HEK293 (cell line): ENCODE measurements around the gene SAP25.
A peak's percentile ranks its signal among the peaks of the same experiment; 100 is the strongest.

Experiments
- CTCF ChIA-PET: fragments of 350-600 bp; formaldehyde crosslinking; extraction: SDS; loops from one replicate; lab custom pipeline; 2021; ENCODE audit warnings: antibody characterized with exemption; lab: Yijun Ruan, JAX
- POLR2A ChIA-PET: fragments of 300-600 bp; formaldehyde crosslinking; extraction: SDS; loops from one replicate; lab custom pipeline; 2020; ENCODE audit warnings: antibody characterized with exemption, inconsistent platforms; lab: Yijun Ruan, JAX
- H3K27ac ChIP-seq: fragments of 200-500 bp; sonication (Bioruptor generic); 2 replicates; pipeline ENCODE4 v1.5.1; 2014; ENCODE audit warnings: low read depth, low read length, control low read depth, inconsistent platforms; ENCODE audit errors: extremely low read depth
- H3K36me3 ChIP-seq, 2 experiments: fragments of 200-500 bp in 1 of 2; sonication (Bioruptor generic) in 1 of 2; 1 replicate in 1 of 2; 2 replicates in 1 of 2; pipeline ENCODE4 v1.5.1; 2014 to 2017; ENCODE audit warnings: inconsistent platforms in 2 of 2, low read length in 2 of 2; ENCODE audit not compliant: control insufficient read depth in 2 of 2, insufficient read depth in 1 of 2
- H3K4me1 ChIP-seq: fragments of 200-500 bp; sonication (Bioruptor generic); 2 replicates; pipeline ENCODE4 v1.5.1; 2014; ENCODE audit warnings: mild to moderate bottlenecking, low read length, inconsistent platforms; ENCODE audit not compliant: control insufficient read depth, insufficient read depth
- H3K4me3 ChIP-seq: 2 replicates; pipeline ENCODE4 v1.5.1; 2011; ENCODE audit warnings: low read depth, mild to moderate bottlenecking, control low read depth, low read length, moderate library complexity
- H3K9me3 ChIP-seq: fragments of 200-500 bp; sonication (Bioruptor generic); 2 replicates; pipeline ENCODE4 v1.5.1; 2014; ENCODE audit warnings: low read depth, low read length, inconsistent platforms; ENCODE audit not compliant: control insufficient read depth, insufficient read depth
- IKZF3 ChIP-seq: fragments of 450-650 bp; IDR thresholded peaks from 2 replicates; pipeline ENCODE4 v1.5.0; 2018; ENCODE audit warnings: missing biosample characterization, mild to moderate bottlenecking, missing genetic modification characterization, moderate library complexity
- KLF9 ChIP-seq: fragments of 450-650 bp; formaldehyde crosslinking; IDR thresholded peaks from 2 replicates; pipeline ENCODE4 v1.5.1; 2016; ENCODE audit warnings: missing biosample characterization, missing genetic modification characterization, low read depth
- TCF7L2 ChIP-seq: IDR thresholded peaks from 2 replicates; pipeline ENCODE4 v1.6.1; 2011; ENCODE audit warnings: low read depth, mild to moderate bottlenecking, inconsistent platforms, low read length, moderate library complexity, borderline replicate concordance
- ZBTB7A ChIP-seq: fragments of 450-650 bp; formaldehyde crosslinking; IDR thresholded peaks from 2 replicates; pipeline ENCODE4 v1.5.1; 2016; ENCODE audit warnings: low read depth, missing biosample characterization, missing genetic modification characterization
- ZBTB8A ChIP-seq: fragments of 450-650 bp; formaldehyde crosslinking; IDR thresholded peaks from 2 replicates; pipeline ENCODE4 v1.5.1; 2016; ENCODE audit warnings: missing biosample characterization, missing genetic modification characterization
- ZFP3 ChIP-seq: fragments of 450-650 bp; formaldehyde crosslinking; IDR thresholded peaks from 2 replicates; pipeline ENCODE4 v1.5.1; 2016; ENCODE audit warnings: low read depth, missing biosample characterization, missing genetic modification characterization
- ZIC2 ChIP-seq: fragments of 450-650 bp; formaldehyde crosslinking; IDR thresholded peaks from 2 replicates; pipeline ENCODE4 v1.5.1; 2016; ENCODE audit warnings: missing biosample characterization, missing genetic modification characterization
- ZNF24 ChIP-seq: fragments of 450-650 bp; formaldehyde crosslinking; IDR thresholded peaks from 2 replicates; pipeline ENCODE4 v1.5.1; 2016; ENCODE audit warnings: missing biosample characterization, missing genetic modification characterization
- ZNF292 ChIP-seq: fragments of 450-650 bp; formaldehyde crosslinking; IDR thresholded peaks from 2 replicates; pipeline ENCODE4 v1.5.1; 2016; ENCODE audit warnings: low read depth, missing biosample characterization, missing genetic modification characterization, borderline replicate concordance
- ZNF394 ChIP-seq: fragments of 450-650 bp; formaldehyde crosslinking; IDR thresholded peaks from 2 replicates; pipeline ENCODE4 v1.5.1; 2016; ENCODE audit warnings: missing biosample characterization, missing genetic modification characterization, mild to moderate bottlenecking, moderate library complexity, borderline replicate concordance
- ZNF433 ChIP-seq: fragments of 450-650 bp; formaldehyde crosslinking; IDR thresholded peaks from 2 replicates; pipeline ENCODE4 v1.5.1; 2016; ENCODE audit warnings: missing biosample characterization, missing genetic modification characterization, low read depth
- ZNF501 ChIP-seq: fragments of 450-650 bp; formaldehyde crosslinking; IDR thresholded peaks from 2 replicates; pipeline ENCODE4 v1.5.1; 2016; ENCODE audit warnings: missing biosample characterization, missing genetic modification characterization
- ZNF560 ChIP-seq: fragments of 450-650 bp; formaldehyde crosslinking; IDR thresholded peaks from 2 replicates; pipeline ENCODE4 v1.5.1; 2017; ENCODE audit warnings: missing biosample characterization, missing genetic modification characterization, borderline replicate concordance
- ZNF585B ChIP-seq: fragments of 450-650 bp; formaldehyde crosslinking; IDR thresholded peaks from 2 replicates; pipeline ENCODE4 v1.5.1; 2016; ENCODE audit warnings: missing biosample characterization, missing genetic modification characterization
- ZNF658 ChIP-seq: fragments of 450-650 bp; formaldehyde crosslinking; IDR thresholded peaks from 2 replicates; pipeline ENCODE4; 2016; ENCODE audit warnings: missing biosample characterization, missing genetic modification characterization
- ZNF677 ChIP-seq: fragments of 450-650 bp; IDR thresholded peaks from 2 replicates; pipeline ENCODE4 v1.5.0; 2018; ENCODE audit warnings: missing biosample characterization, mild to moderate bottlenecking, missing genetic modification characterization, moderate library complexity
- ZNF777 ChIP-seq: fragments of 450-650 bp; formaldehyde crosslinking; IDR thresholded peaks from 2 replicates; pipeline ENCODE4 v1.5.1; 2017; ENCODE audit warnings: missing biosample characterization, missing genetic modification characterization, borderline replicate concordance
- TF ChIP-seq, protein P1 (sequence below): fragments of 450-650 bp; formaldehyde crosslinking; IDR thresholded peaks from 2 replicates; pipeline ENCODE4 v1.5.1; 2016; ENCODE audit warnings: missing biosample characterization, missing genetic modification characterization
- TF ChIP-seq, protein P2 (sequence below): fragments of 450-650 bp; formaldehyde crosslinking; IDR thresholded peaks from 2 replicates; pipeline ENCODE4 v1.5.1; 2017; ENCODE audit warnings: missing biosample characterization, missing genetic modification characterization
- TF ChIP-seq, protein P3 (sequence below): fragments of 450-650 bp; formaldehyde crosslinking; IDR thresholded peaks from 2 replicates; pipeline ENCODE4 v1.5.1; 2017; ENCODE audit warnings: missing biosample characterization, missing genetic modification characterization
- TF ChIP-seq, protein P4 (sequence below): fragments of 450-650 bp; formaldehyde crosslinking; IDR thresholded peaks from 2 replicates; pipeline ENCODE4 v1.5.1; 2016; ENCODE audit warnings: missing biosample characterization, missing genetic modification characterization

SAP25 gene

DNA sequence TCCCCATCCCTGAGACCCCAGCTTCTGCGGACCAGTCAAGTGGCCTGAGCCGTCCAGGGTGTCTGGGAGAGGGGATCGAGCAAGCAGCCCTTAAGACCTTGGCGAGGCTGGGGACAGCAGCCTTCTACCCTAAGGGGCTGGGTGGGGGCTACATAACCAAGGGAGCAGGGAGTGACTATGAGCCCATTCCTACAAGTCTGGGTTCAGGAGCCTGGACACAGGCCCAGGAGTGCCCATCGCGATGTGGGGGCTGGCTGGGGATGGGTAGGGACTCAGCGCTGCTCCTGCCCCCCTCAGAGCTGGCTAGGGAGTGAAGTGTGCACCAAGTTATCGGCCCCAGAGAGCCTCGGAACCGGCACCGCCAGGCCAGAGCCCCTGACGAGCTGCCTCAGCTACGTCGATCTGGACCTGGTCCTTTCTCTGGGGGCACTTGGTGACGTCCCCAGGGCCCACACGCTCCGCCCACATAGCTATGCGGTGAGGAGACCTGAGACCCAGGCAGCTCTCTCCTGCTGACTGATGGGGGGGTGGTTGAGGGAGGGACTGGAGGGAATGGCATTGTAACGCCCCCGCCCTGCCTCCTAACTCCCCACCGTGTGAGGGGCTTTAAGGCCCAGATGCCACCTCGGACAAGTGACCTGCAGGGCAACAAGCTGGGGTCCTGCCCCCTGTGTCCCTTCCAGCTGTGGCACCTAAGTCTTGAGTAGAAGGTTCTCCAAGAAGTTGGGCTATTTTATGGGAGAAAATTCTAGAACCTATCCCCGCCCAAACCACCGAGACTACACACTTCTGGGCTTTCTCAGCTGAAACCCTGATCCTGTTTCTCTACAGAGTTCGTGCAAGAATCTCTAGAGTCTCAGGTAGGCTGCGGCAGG lies 2.5 kb downstream of the SAP25 start (continued):
- TF ChIP-seq ZNF292 (tag by site-specific recombination): no peak
- TF ChIP-seq ZIC2 (tag by site-specific recombination): peak; percentile 48

DNA sequence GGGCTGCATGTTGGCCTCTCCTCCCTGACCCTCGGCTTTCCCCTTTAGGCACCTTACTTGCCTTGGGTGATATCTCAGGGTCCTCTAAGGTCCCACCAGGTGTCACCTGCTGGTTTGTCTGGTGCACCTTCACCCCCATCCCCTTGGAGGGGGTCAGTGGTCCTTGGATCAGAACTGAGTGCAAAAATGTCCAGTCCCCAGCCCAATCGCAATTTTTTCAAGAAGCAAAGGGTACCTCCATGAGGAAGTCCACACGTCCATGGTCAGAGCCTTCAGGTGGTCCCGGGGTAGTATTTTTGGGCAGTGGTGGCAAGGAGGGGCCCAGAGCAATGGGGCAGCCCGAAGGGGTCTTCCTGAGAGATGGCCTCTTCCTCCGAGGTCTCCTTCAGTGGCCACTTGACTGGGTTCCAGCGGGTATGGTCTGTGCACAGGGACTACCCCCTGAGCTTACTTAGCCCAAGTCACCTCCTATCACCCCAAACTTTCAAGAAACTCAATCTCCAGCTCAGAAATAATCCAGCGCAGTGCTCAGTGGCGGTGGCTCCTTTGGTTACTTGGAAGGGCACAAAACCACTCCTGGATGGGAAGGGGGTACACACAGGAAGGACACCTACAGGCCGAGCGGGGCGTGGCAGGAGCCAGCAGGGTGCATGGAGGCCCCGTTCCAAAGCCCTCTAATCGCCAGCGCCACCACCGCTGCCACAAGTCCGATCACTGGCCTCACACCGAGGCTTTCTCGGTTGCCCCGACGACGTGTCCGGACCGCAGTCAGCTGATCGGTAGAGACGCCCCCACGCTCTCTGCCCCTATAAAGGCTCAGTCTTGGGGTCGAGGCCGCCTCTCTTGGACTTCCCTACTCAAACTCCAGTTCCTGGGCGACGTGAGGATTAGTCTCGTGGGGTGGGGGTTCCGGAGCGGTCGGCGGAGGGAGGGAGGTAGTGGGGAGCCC lies 4.5 kb downstream of the SAP25 start:
- no peak overlapping the region for H3K4me3 ChIP-seq
- ChIA-PET CTCF (interaction anchor here (0.6 to 3.2 kb wide), 4 partner anchors 10 to 123 kb away, joined by 3 to 14 read pairs (median 6); no protein-coding TSS in a partner anchor), POLR2A (interaction anchor here (0.9 to 1.1 kb wide), 4 partner anchors 17 to 306 kb away, joined by 3 to 6 read pairs (median 3); partner anchors contain the start of genes FBXO24, LRCH4 and SRRT)
- H3K36me3 ChIP-seq: no peaks in the 10 kb centered on the region
- no peaks in the 10 kb centered on the region for H3K9me3 ChIP-seq
- H3K27ac ChIP-seq: no peak overlapping the region
- H3K4me1 ChIP-seq: peaks cover 2% of the 10 kb centered on the region; the same call in 1 of the 2 replicates
- TF ChIP-seq TCF7L2: no peak
- TF ChIP-seq ZBTB8A (tag by site-specific recombination): peak; percentile 67
- 0 out of 2 replicates have a peak, but pooled peaks have one; percentile 23 for TF ChIP-seq ZBTB7A (tag by site-specific recombination)
- peak; percentile 84; the same call in 1 of the 2 replicates for TF ChIP-seq ZNF777 (tag by site-specific recombination)
- TF ChIP-seq ZFP3 (tag by site-specific recombination): no peak
- TF ChIP-seq ZNF658: no peak
- TF ChIP-seq, protein P1, sequence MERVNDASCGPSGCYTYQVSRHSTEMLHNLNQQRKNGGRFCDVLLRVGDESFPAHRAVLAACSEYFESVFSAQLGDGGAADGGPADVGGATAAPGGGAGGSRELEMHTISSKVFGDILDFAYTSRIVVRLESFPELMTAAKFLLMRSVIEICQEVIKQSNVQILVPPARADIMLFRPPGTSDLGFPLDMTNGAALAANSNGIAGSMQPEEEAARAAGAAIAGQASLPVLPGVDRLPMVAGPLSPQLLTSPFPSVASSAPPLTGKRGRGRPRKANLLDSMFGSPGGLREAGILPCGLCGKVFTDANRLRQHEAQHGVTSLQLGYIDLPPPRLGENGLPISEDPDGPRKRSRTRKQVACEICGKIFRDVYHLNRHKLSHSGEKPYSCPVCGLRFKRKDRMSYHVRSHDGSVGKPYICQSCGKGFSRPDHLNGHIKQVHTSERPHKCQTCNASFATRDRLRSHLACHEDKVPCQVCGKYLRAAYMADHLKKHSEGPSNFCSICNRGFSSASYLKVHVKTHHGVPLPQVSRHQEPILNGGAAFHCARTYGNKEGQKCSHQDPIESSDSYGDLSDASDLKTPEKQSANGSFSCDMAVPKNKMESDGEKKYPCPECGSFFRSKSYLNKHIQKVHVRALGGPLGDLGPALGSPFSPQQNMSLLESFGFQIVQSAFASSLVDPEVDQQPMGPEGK (tag by site-specific recombination): peak; percentile 89
- TF ChIP-seq, protein P2, sequence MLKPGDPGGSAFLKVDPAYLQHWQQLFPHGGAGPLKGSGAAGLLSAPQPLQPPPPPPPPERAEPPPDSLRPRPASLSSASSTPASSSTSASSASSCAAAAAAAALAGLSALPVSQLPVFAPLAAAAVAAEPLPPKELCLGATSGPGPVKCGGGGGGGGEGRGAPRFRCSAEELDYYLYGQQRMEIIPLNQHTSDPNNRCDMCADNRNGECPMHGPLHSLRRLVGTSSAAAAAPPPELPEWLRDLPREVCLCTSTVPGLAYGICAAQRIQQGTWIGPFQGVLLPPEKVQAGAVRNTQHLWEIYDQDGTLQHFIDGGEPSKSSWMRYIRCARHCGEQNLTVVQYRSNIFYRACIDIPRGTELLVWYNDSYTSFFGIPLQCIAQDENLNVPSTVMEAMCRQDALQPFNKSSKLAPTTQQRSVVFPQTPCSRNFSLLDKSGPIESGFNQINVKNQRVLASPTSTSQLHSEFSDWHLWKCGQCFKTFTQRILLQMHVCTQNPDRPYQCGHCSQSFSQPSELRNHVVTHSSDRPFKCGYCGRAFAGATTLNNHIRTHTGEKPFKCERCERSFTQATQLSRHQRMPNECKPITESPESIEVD (tag by site-specific recombination): no peak
- TF ChIP-seq, protein P3, sequence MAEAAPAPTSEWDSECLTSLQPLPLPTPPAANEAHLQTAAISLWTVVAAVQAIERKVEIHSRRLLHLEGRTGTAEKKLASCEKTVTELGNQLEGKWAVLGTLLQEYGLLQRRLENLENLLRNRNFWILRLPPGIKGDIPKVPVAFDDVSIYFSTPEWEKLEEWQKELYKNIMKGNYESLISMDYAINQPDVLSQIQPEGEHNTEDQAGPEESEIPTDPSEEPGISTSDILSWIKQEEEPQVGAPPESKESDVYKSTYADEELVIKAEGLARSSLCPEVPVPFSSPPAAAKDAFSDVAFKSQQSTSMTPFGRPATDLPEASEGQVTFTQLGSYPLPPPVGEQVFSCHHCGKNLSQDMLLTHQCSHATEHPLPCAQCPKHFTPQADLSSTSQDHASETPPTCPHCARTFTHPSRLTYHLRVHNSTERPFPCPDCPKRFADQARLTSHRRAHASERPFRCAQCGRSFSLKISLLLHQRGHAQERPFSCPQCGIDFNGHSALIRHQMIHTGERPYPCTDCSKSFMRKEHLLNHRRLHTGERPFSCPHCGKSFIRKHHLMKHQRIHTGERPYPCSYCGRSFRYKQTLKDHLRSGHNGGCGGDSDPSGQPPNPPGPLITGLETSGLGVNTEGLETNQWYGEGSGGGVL (tag by site-specific recombination): 0 out of 2 replicates have a peak, but pooled peaks have one; percentile 30
- no peak for TF ChIP-seq ZNF560 (tag by site-specific recombination)
- 0 out of 2 replicates have a peak, but pooled peaks have one; percentile 24 for TF ChIP-seq ZNF501
- no peak for TF ChIP-seq ZNF585B (tag by site-specific recombination)
- TF ChIP-seq KLF9 (tag by site-specific recombination): peak; percentile 59; the same call in 1 of the 2 replicates
- no peak for TF ChIP-seq ZNF677 (tag by site-specific recombination)
- TF ChIP-seq ZNF24 (tag by site-specific recombination): peak; percentile 48; the same call in 1 of the 2 replicates
- TF ChIP-seq ZNF433 (tag by site-specific recombination): no peak
- TF ChIP-seq, protein P4, sequence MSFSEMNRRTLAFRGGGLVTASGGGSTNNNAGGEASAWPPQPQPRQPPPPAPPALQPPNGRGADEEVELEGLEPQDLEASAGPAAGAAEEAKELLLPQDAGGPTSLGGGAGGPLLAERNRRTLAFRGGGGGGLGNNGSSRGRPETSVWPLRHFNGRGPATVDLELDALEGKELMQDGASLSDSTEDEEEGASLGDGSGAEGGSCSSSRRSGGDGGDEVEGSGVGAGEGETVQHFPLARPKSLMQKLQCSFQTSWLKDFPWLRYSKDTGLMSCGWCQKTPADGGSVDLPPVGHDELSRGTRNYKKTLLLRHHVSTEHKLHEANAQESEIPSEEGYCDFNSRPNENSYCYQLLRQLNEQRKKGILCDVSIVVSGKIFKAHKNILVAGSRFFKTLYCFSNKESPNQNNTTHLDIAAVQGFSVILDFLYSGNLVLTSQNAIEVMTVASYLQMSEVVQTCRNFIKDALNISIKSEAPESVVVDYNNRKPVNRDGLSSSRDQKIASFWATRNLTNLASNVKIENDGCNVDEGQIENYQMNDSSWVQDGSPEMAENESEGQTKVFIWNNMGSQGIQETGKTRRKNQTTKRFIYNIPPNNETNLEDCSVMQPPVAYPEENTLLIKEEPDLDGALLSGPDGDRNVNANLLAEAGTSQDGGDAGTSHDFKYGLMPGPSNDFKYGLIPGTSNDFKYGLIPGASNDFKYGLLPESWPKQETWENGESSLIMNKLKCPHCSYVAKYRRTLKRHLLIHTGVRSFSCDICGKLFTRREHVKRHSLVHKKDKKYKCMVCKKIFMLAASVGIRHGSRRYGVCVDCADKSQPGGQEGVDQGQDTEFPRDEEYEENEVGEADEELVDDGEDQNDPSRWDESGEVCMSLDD (tag by site-specific recombination): peak; percentile 46; the same call in 1 of the 2 replicates
- 0 out of 2 replicates have a peak, but pooled peaks have one; percentile 32 for TF ChIP-seq ZNF394 (tag by site-specific recombination)
- TF ChIP-seq IKZF3 (tag by site-specific recombination): 0 out of 2 replicates have a peak, but pooled peaks have one; percentile 18
